Measurements from ENCODE around the gene EDN1. TPM values are rescaled to one million over a fixed set of nuclear protein-coding genes. Genes with fewer than 3 reads are reported as not detected.
A peak's percentile ranks its signal among the peaks of the same experiment; 100 is the strongest.
"Not testable (repeated sequence)": the region's sequence is repeated elsewhere in the genome, so short reads cannot be mapped to it uniquely, and the experiment has no call there.

Gene EDN1
- total RNA-seq, 1 donor from 2014 or later, result 6.5 TPM

DNA sequence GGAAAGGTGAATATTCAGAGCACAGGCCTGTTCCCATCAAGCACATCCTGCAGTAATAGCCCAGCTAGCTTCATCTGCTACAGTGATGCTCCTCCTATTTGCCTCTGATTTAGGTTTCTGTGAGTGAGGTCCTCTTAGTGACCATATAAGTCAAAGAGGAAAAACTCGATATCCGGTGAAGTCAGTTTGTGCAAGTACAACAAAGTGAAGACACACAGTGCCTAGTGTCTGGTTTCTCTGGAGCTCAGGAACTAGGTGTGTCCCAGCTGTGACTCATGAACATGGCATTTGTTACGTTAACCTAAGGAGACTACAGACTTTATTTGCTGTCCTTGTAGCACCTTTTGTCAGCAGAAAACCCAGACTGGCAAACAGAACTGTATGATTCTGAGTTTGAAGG is 33.9 kb downstream of the EDN1 start:
- peak; percentile 84 for DNase-seq (ENCODE audit: low spot score)

DNA sequence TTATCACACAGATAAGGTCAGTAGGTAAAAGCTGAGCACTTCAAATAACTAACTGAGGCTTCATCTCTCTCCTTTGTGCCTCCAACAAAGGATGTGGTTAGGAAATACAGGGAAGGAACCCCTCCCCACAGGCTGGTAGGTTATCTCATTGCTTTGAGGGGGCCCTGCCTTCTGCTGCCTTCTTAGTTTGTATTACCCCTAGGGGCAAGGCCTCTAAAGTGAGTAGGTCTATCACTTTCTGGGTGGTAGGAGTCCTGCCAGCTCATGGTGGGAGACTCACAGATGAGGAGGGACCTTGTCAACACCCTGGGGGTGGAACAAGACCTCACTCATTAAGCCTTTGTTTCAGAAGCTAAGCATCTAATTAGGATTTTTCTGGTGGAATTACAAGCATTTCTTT is 34.6 kb downstream of the EDN1 start:
- no peak for DNase-seq (ENCODE audit: low spot score)

DNA sequence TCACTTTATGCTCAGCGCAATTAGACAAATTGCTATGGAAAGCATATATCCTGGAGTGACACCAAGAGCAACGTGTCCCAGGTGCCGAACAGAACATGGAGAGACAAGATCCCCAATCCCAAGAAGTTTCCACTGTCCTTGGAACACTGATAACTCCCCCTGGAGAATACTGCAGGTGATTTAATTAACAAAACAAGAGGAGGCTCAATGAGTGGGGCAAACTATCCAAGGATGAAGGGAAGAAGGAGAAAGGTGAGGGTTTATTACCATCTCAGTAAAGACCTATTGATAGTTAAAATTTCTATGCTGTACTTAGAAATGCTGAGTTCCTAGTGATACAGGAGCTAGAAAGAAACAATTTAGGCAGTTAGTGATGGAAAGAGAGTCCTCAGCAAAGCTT is 35.7 kb downstream of the EDN1 start:
- no peak for DNase-seq (ENCODE audit: low spot score)

DNA sequence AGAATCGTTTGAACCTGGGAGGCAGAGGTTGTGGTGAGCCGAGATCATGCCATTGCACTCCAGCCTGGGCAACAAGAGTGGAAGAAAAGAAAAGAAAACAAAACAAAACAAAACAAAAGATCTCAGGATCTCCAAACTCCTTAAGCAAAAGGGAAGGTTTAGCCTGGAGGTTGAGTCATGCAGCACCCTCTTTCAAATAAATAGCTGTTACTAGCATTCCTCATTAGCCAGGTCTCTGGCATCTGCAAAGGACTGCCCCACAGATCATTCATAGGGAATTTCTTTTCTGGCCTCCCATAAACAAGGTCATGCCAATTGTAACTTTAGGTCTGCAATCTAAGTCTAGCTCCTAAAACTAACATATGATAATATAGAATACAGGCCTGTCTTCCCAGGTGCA is 37.2 kb downstream of the EDN1 start:
- no peak for DNase-seq (ENCODE audit: low spot score)

DNA sequence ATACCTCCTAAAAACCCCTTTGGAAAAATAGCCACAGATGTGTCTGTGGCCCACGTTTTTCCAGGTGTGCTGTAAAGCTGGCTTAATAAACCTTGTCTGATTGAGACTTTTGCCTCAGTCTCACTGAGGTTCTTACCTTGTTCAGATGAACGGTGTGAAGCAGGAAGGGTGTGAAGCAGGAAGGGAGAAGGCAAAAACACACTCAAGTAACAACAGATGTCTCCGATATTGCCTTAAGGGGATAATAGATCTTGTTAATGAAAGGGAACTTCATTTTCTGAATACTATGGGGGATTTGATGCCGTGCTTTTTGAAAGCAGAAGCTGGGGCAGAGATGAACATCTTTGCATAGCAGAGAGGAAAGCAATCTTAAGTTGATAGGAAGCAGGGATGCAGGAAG is 37.8 kb downstream of the EDN1 start:
- no peak for DNase-seq (ENCODE audit: low spot score)

DNA sequence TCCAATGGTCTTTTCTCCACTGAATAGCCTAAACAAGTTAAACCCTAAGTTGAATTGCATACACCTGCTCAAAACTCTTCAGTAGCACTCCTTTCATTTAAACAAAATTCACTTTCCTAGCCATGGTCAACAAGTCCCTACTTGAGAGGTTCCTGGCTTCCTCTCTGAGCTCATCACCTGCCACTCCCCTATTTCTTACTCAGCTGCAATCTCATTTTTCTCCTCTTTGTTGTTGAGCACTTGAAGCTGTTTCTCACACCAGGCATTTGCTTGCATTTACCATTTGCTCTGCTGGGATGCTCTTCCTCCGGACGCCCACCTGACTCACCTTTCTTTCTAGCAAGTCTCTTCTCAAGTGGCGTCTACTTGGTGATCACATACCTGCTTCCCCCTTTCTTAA is 38.5 kb downstream of the EDN1 start:
- DNase-seq (ENCODE audit: low spot score), result no peak

DNA sequence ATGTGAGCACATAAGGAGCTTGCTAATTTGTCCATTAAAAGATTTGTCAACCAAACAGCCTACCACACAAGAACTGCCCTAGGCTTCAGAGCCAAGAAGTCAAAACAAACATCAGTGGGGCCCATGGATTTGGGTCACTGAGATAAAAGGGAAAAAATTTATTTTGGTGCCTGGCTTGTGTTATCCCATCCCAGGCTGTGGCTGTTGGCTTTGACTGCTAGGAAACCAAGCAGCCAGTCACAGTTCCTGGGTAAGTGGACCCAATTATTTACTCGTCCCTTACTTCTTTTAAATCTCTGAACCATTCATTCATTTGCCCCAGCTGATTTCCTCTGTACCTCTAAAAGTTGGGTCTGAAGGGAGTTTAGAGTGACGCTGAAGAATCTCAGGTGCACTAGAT is 41.3 kb downstream of the EDN1 start:
- no peak for DNase-seq (ENCODE audit: low spot score)

DNA sequence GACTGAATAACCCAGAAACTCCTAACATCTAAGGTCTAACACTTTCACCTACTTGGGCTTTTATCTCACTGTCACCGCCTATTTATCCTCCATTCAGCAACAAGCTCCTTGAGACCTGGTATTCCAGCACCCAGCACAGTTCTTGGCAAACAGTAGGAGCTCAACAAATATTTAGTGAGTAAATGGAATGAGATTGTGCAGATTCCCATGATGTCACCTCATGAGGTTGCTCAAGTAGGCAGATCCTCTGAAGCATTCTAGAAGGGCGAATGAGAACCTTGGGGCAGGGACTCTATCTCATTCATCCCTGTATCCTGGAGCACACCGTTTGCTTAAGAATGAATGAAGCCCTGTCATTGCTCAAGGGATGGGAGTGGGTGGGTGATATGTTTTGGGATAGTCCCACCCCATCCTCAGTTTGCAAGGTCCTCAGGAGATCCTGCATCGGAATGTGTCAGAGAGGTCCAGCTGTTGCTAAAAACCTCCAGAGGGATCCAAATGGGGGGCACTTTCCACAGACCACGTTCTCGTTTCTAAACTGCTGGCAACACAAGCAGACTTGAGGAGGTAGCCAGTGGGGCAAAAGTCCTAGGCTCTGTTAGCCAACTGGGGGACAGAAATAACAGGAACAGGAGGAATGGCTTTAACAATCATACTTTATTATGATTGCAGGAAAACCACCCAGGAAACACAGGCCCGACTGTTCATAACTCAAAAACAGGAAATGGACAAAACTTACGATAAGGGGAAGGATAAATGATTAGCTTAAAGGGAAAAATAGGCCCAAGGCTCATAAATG is 42.0 kb downstream of the EDN1 start:
- peak; percentile 63 for DNase-seq (ENCODE audit: low spot score)

DNA sequence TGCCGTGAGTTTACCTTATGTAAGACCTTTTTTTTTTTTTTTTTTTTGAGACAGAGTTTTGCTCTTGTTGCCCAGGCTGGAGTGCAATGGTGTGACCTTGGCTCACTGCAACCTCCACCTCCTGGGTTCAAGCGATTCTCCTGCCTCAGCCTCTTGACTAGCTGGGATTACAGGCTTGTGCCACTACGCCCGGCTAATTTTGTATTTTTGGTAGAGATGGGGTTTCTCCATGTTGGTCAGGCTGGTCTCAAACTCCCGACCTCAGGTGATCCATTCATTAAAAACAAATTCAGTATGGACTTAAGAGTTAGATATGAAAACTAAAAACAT is 42.6 kb downstream of the EDN1 start:
- DNase-seq (ENCODE audit: low spot score), result not testable (repeated sequence)

DNA sequence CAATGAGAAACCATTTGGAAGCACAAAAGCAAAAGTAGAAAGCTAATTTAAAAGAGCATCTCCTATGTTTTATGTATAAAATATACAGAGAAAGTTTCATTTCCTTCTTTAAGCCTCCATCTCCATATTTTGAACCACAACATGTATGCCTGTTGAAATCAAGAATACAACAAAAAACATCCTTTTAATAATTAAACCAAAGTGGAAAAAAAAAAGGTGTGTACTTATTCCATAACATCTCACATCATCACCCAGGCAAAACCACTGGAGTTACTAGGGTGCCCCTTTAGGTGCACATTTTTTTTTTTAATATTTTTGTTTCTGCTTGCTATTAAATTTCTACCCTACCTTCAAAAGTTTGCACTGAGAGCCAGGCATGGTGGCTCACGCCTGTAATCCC is 43.0 kb downstream of the EDN1 start:
- no peak for DNase-seq (ENCODE audit: low spot score)

DNA sequence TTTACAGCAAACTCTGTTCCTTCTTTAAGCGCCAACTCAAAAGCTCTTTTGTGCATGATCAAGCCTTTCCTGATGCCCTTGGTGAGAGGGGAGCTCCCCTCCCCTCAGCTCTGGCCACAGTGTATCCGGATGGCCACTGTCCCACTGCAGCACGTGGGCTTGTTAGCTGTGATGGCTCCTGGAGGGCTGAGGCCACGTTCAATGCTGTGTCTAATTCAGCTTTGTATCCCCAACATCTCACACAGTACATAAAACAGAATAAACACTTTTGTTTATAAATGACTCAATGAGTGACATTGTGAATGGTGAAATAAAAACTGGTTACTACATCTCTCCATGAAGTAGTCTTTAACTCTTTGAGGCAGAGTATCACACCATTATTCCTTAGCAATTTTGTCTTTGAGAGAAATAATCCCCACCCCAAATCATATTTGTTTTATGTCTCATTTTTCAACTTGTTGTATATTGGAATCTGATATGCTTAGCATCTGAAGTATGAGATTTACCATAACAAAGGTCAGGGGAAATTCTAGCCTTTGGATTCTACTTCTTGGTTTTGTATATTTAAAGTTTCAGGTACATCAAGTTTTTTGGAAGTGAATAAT is 44.5 kb downstream of the EDN1 start:
- no peak for DNase-seq (ENCODE audit: low spot score)

DNA sequence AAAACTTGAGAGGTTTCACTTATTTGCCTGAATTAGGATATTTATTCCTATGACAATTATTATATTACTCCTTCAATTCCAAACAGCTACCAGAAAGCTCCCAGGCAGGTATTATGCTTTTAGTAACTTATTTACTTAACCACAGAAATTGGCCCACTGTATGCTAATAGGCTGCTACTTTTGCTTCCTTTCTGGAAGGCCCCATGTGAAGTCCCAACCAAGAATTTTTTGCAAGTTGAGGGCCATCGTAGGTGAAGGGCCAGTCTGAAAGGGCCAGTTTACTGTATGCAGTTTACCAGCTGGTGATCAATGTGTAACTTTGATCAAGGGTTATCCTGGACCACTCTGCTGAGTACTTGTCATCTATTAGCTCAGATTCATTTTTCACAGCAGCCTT is 45.0 kb downstream of the EDN1 start:
- no peak for DNase-seq (ENCODE audit: low spot score)

DNA sequence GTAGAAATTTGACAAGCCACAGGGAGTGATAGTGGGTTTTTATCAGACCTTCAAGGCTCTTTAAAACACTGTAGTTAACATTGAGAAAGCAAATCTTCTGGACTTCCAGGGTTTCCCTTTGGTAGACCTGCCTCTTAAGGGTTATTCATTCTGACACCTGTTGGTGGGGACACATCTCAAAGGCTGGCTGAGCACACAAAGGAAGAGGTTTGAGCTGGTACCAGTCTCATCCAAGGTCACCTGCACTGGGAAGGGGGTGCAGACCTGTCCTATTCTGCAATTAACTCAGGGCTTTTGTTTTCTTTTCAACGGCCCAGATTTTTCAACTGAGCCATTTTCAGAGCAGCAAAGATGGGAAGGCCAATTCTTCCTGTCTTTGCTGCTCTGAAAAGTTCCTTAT is 45.6 kb downstream of the EDN1 start:
- DNase-seq (ENCODE audit: low spot score), result no peak

DNA sequence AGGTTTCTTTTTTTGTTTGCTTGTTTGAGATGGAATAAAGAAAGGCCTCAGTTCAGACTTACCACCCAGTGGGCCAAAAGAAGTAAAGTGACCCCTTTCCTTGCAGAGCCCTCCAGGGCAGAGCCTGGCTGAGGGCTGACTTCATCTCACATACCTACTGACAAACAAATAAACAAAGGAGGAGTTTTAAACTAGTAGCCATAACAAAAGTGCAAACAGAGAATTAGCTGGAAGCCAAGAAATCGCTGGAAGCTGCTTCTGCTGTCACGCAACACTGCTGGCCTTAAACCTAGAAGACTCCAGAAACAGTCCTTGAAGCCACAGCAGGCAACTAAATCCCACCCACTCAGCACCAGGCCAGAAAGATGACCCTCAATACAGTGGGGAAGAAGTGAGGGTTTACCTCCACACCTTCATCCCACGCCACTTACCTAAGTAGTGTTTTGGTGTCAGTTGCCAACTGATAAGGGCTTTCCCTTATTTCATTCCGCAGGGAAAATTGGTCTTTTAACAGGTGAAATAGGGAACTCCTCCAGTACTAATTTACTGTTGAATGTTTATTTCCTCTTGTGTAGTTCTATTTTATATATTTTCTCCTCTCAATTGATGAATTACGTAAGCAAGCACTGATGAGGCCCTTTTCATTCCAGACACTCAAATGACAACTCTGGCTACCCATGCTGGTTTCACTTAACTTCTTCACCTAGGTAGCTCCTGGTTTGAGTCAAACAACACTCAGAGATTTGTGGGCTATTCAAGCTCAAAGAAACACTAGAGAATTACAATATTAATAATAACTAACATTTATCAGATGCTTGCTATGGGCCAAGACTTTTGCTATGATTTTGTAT is 46.2 kb downstream of the EDN1 start:
- DNase-seq (ENCODE audit: low spot score), result no peak

DNA sequence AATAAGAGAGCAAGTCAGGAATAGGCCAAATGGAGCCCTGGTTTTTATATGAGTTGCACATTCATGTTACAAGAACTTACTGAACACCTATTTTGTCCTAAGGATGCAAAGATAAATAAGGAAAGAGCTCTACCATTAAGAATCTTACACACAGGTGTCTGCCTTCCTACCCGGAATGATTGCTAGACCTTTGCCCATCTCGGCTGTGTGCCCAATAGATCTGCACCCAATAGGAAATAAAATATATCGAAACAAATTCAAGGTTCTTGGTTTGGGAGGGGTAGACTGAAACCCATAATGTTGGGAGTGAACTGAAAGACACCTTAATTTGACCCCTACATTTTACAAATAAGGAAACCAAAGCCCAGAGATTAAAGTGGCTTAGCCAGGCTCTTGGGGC is 48.9 kb downstream of the EDN1 start:
- peak; percentile 62 for DNase-seq (ENCODE audit: low spot score)

DNA sequence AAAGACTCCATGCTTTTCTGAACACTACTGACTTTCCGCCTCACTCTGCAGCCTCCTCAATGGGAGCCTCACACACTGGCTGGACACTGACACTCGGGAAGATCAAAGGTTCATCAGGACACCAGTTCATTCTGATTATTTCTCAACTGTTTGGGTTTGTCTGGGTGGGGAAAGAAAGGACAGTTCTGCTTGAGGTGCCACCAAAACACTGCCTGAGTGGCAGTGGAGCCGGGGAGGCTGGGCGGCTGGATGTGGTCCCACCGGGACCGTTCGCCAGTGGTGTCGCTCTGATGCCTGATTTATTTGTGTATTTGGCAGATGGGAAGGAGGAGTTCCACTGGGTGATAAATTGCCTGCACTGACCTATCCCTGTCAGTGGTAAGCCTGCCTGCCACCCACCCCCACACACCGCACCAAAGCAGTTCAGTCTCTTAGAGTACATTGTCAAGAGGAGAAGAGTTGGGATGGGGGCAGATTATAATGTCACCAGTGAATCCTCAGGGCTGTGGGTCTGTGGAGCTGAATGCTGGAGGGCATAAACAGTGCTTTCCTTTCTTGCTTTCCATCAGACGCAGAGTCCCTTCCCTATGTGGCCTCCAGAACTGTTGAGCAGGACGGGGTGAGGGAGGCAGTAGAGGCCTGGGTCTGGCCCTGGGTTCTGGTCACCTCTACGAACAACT is 49.8 kb downstream of the EDN1 start:
- no peak for DNase-seq (ENCODE audit: low spot score)

DNA sequence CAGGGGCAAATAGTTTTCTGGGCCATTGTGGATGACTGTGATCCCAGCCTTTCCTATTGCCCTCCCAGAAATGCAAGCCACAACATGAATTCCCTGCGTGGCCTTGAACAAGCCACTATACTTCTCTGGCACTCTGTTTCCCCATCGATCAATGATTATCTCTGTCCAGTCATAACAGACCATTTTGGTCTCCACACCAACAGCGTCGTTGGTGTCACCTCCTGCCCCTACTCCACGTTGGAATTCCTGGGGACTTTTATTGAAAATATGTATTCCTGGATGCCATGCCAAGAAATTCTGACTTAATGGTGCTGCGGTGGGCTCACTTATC is 50.3 kb downstream of the EDN1 start:
- DNase-seq (ENCODE audit: low spot score), result no peak

DNA sequence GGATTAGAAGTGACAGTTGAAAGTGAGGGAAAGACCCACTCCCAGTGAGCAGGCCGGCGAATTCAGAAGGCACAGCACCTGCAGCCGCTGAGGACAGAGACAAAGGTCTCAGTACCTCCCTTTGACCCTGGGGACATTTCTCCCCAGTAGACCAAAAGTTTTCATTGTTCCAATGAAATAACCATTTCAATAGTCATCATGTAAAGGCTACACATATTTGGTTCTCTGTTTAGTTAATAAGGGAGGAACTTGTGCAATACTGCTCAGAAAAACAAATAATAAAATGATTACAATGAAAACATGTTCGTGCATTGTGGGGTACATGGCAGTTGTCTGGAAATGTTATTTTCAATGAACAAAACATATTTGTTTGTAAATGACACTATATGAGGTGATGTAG is 52.5 kb downstream of the EDN1 start:
- DNase-seq (ENCODE audit: low spot score), result no peak

DNA sequence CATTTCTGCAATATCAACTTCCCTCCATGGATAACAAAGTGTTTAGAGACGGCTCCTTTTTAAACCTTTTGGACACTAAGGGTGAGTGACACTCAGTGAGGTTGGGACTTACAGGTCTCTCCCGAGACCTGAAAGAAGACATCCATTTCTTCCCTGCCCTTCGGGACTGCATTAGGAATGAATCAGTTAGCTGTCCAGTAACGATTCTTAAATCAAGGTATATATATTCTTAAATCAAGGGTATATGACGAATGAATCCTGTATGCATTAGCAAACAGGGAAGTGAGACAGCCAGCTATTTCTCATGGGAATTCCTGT is 52.9 kb downstream of the EDN1 start:
- DNase-seq (ENCODE audit: low spot score), result no peak

DNA sequence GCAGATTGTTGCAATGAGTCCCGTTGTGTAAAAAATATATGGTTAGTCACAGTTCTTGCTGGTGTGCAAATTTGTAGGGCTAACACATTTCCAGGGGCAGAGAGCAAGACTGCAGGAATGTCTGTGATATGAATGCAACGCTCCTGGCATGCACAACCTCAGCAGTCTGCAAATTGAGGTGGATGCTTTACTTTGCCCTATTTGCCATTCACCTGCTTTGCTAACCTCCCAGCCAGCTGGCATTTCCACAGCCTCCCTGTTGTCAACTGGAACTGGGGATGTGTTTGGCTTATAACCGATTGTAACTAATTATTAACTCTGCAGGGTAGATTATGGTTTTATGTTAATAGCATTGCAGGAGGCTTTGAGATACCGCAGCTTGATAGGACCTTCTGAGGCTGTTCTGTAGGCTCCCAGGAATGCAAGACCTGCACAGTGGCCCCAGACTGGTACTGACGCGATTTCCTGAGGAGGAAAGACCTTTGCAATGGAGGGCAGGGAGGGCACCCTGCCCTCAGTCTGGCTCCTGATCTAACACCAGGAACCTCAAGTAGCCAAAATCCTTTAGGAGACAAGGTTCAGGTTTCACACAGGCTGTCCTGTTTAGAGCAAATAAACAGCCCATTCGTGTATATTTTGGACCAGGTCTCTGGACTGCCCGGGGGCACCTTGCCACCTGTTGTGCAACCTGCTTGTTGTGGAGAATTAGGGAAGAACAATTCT is 53.4 kb downstream of the EDN1 start:
- DNase-seq (ENCODE audit: low spot score), result peak; percentile 78

DNA sequence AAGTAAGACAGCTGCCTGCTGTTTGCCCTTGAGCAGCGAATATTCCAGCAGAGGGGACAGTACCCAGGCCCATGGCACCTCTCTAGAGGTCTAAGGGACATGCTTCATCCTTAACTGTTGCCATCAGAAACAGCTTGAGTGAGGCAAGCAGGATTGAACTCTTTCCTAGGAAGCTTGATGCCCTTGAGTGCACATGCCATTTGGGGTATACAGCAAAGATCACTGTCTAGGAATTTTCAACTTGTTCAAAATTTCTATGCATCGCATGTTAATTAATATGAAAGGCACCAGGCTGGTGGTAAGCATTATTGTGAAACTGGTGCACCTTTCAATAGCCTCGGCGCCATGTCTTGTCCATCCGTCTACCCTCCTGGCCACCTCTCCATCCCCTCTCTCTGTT is 54.1 kb downstream of the EDN1 start:
- DNase-seq (ENCODE audit: low spot score), result no peak

All from mucosa of gallbladder (tissue), 1 donor.